Activated CD8-positive, alpha-beta memory T cell treated with anti-CD3 and anti-CD28 coated beads for 4 hours (primary cell): ENCODE data around the gene PPM1N.

Experiments used
- DNase-seq, 2 donors: peaks; one replicate each; pipeline ENCODE4 v3.0.0-alpha.2; 2020; ENCODE audit warnings: low read depth in 2 of 2

Gene PPM1N

GRCh38 chr19:45492137-45492626, 6.1 kb upstream of the PPM1N start:
- no peak for DNase-seq

GRCh38 chr19:45492627-45493470, 5.4 kb upstream of the PPM1N start:
- DNase-seq, result no peak

- no peak for DNase-seq
These were observed 3.9 kb upstream of the PPM1N start for GRCh38 chr19:45494261-45494916.

- DNase-seq, result no peak
These were observed 3.1 kb upstream of the PPM1N start for GRCh38 chr19:45495178-45495577.

GRCh38 chr19:45496349-45496953, 1.8 kb upstream of the PPM1N start:
- no peak for DNase-seq

GRCh38 chr19:45497791-45498190, 452 bp upstream of the PPM1N start:
- DNase-seq, result no peak

GRCh38 chr19:45499196-45500180, 1.2 kb downstream of the PPM1N start:
- DNase-seq, result no peak

GRCh38 chr19:45500918-45501729, 2.9 kb downstream of the PPM1N start:
- DNase-seq, result no peak

- no peak for DNase-seq
These were observed 3.4 kb downstream of the PPM1N start for GRCh38 chr19:45501730-45502014.

- DNase-seq, result no peak
These were observed 3.9 kb downstream of the PPM1N start for GRCh38 chr19:45502111-45502510.

- no peak for DNase-seq
These were observed 5.7 kb downstream of the PPM1N start for GRCh38 chr19:45503909-45504308.

- no peak for DNase-seq
These were observed 7.1 kb downstream of the PPM1N start for GRCh38 chr19:45505151-45505995.

GRCh38 chr19:45505996-45506245, 7.7 kb downstream of the PPM1N start:
- DNase-seq, result no peak

GRCh38 chr19:45506246-45506988, 8.2 kb downstream of the PPM1N start:
- peak; percentile 98 to 99 for DNase-seq

- DNase-seq, result peak; percentile 86
These were observed 9.0 kb downstream of the PPM1N start, which contains the start of gene VASP for GRCh38 chr19:45506989-45507871. Gene VASP (plus strand): TSS chr19:45507479. CDS start chr19:45507772, 293 bp downstream.

- no peak for DNase-seq
These were observed 9.7 kb downstream of the PPM1N start for GRCh38 chr19:45507872-45508416.

- DNase-seq, result no peak
These were observed 10.2 kb downstream of the PPM1N start for GRCh38 chr19:45508417-45508860.
